GM18498 (cell line): Measurements from ENCODE around the gene KIAA0753.

Source experiments
- ATAC-seq: cut with Tn5 transposase; IDR thresholded peaks from one replicate; pipeline ENCODE4 v1.9.1; 2021; ENCODE audit warnings: mild to moderate bottlenecking, moderate library complexity; ENCODE audit not compliant: unreplicated experiment

KIAA0753 gene

DNA sequence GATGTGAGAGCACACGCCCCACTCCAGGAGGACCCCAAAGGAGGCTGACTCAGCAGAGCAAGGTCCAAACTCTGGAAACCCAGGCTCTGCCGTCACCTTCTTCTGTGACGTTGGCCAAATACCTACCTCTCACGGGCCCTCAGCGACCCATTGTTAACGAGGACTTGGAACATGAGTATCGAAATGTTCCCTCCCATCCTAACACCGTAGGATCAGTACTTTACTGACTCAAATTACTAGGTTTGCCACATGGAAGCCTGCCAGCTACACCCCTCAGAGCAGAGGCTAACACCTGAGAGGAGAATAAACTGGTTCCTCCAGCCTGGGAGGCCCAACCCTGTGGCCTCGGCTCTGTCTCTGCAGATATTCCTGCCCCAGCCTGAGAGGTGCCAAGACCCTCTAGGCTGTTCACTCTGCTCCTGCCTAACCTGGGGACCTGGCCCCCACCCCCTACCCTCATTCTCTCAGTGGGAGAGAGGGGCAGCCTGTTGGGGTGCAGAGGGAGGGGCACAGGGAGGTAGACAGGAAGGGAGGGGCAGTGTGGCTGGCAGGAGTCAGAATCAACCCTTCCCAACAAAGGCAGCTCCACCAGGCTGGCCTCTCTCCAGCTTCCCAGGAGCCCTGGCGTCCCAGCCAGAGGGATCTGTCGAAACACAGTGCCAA, 88.5 kb downstream of the KIAA0753 start:
- ATAC-seq, result no peak

DNA sequence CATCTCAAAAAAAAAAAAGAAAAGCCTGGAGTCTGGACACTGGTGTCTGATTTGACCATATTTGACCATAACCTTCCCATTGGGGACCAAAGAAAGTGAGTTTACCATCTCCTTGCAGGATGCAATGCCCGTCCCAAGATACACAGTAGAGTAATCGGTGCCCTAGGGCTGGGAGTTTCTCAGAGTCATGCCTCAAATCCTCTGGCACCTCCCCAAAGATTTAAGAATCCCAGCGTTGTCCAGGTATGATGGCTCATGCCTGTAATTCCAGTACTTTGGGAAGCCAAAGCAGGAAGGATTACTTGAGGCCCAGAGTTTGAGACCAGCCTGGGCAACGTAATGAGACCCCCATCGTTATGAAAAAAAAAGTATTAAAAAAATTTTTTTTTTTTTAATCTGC, 89.2 kb downstream of the KIAA0753 start:
- no peak for ATAC-seq

DNA sequence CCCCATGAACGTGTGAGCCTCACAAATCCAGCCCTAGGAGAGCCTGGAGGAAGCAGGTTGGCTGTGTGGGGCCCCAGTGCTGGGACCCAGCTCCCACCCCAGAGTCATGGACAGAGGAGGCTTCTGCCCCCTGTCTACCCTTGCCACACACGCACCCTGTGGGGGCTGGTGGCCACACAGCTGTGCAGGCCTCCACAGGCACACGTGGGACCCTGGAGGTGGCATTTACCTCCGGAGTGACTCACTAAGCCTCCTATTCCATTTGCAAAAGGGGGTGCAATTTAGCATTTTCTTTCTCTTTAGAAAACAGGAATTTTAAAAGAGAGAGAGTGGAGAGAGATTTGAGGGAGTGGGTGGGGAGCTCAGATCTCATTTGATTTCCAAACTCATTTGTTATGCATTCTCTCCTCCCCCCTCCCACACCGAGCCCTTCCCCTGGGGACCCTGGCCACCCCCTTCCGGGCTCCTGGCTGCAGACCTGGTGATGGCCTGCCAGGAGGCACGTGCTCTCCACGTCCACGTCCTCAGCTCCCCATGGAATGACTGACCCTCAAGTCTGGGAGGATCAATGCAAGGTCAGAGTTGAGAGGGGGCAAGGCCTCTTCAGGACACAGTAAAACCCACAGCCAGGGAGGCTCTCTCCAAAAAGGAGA, 91.0 kb downstream of the KIAA0753 start:
- ATAC-seq, result no peak

DNA sequence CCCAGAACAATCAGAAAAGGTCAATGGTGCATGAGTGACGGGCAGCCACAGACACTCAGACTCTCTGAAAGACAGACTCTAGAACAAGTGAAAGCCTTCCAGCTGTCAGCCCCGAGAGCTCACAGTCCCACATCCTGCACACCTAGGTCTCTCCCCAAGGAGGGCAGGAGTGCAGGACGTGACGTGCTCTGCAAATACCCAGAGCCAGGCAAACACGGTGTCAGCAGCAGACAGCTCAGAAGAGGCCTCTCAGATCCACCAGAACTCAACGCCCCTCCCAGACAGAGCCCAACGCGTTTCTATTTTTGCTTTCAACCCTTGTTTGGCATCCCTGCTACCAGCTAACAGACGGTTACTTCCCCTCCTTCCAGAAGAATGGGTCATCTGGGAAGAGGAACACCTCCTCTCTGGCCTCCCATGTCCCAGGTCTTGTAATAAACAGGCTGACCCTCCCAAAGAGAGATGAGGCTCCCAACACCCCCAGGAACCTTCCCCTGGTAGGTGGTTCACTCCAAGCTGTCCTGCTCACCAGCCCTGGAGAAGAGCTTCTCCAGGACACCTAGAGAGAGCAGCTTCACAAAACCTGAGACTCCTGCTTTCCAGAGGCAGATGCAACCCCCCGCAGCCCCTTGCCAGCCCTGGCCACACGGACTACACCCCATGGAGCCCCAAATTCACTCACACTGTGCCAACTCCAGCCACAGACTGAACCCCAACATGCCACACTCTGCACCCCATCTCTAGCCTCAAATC, 91.8 kb downstream of the KIAA0753 start:
- peak; percentile 68 for ATAC-seq

DNA sequence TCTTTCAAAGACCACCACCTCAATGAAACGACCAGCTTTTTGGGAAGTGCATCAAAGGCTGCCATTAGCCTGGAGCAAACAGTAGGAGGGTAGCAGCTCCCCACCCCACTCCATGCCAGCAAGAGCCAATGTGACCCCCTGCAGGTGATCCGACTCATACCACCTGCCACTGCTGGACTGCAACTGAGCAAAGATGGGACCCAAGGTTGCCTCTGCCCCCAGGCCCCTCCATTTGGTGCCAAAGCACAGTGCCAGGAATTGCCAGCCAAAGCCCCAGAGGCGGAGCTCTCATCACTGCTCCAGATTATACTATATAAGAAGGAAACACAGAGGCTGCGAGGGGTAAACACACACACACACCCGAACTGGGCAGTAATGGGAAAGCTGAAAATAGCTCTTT, 92.5 kb downstream of the KIAA0753 start:
- ATAC-seq, result peak; percentile 8

DNA sequence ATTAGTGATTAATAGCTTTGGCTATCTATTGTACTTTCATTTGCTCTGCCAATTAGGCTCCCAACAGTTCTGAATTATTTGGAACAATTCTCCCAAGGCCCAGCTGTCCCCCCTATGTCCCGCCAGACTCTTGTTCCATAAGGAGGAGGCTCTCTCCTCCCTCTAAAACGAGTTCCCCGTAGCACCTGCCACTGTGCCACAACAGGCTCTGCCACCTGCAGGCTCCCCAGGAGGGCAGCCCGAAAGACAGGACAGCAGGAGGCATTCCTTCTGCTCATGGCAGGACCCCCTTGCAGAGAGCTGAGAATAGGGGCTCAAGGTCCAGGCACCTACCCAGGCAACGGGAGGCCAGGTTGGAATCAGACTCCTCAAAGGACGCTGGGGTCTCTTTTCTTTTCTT, 93.2 kb downstream of the KIAA0753 start:
- no peak for ATAC-seq

DNA sequence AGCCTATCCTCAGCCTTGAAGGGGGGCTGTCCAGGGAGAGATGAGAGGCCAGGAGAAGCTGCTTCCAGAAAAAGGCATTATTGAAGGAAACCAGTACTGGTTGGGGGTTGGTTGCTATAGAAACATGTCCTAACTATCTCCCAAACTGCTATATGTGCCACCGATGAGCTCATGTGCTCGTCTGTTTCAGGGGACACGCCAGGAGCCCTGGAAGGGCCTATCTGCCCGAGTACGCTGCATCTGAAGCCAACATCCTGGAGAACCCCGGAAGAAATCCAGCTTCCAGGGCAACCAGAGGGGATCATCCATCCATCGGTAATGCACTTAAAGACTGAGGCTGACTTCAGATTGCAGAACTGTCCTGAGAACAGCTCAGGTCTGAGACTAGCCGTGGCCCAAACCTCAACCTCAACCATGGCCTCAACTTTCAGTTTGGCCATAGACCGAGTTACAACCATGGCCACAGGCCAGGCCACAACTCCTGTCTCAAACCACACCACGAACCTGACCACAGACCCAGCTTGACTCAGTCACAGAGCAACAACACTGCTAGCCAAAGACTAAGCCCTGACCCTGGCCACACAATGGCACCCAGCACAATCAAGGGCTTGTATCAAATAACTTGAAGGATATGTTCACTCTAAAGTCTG, 94.3 kb downstream of the KIAA0753 start:
- ATAC-seq, result no peak

DNA sequence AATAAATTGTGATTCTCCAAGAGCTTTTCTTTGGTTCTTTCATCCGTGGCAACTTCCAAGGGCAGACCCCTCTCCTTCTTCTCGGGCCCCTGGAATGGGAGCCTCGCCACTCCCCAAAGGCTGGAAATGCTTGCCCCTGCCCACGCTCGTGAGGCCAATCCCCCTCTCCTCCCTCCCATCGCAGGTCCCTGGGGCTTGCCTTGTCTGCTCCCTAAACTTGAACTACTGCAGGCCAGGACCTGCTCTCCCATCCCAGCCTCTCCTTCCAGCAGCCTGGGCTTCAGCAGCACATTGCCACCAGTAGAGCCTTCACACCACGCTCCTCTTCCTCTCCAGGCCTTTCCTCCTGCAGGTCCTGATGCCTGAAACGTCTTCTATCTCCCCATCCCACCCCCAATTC, 95.2 kb downstream of the KIAA0753 start:
- no peak for ATAC-seq

DNA sequence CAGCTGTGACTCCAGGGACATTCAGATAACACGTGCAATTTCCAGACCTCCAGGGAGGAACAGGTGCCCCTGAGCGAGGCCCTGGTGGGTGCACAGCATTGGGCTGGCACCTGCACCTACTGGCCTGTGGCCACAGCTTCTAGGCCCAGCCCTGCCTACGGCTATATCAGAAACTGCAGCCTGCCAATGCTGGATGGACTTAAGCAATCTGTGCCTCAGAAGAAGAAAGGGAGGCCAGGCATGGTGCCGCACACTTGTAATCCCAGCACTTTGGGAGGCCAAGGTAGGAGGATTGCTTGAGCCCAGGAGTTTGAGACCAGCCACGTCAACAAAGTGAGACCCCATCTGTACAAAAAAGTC, 96.5 kb downstream of the KIAA0753 start:
- ATAC-seq, result no peak

DNA sequence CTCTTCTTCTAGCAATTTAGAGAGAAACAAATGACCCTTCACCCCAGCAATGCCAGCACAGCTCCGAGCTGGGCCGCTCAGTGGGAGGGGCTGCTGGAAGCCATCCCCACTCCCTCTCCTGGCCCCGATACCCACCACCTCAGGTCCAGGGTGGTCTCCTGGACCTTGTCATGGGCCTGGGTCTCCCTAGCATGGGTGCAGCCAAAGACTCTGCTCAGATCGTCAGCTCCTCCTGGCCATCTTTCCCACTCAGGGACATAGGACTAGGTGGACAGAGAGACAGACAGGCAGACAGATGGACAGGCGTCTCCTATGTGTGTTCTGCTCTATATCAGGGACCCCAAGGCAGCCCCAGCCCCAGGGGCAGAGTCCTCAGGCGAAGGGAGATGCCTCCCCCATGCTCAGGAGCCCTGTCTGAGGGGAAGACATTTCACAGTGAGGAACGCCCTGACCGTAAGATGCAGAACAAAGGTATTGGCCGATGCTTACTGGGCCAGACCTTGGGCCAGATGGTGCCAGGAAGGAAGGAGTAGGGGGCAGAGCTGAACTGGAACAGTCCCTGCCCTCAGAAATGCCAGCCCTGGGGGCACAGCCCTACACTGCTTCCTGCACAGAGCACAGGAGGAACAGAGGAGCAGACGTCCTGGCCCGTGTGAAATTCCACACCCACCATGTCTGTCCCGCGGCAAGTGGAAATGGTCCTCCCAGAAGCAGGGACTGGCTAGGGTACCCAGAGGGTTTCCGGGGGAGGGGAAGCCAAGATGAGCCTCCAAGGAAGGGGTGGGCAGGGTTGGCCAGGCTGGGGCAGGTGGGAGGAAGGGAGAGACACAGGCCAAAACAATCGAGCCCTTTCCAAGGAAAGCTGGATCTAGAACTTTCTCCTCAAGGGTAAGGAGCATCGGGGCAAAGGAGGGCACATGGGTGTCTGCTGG, 97.2 kb downstream of the KIAA0753 start:
- no peak for ATAC-seq

DNA sequence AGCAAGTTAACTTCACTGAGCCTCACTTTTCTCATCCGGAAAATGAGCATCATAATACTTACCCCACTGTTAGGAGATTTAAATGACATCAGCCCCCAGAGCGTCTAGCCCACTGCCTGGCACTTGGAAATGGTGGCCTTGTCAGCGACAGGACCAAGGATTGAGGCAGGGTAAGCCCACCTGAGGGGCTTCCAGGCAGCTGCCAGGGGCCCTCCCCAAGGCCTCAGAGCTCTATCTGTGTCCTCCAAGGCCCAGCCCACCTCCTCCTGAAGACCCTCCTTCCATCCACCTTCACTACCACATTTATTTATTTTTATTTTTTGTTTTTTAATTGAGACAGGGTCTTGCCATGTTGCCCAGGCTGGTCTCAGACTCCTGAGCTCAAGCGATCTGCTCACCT, 97.9 kb downstream of the KIAA0753 start:
- ATAC-seq, result no peak

DNA sequence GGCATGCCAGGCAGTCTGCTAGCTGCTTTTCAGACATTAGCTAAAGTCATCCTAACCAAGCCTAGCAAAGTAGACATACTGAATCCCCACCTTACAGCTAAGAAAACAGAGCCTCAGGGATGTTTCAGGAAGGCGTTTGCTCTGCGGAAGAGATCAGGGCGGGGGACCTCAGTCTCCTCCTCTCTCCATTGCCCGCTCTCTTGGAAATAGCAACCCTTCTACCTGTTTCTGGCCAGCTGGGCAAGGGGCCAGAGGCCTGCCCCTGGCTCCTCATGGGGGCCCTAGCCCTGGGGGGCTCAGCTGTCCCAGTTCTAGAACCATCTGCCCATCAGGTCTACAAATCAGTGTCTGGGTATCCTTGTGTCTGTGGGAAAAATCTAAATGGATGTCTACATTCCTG, 98.6 kb downstream of the KIAA0753 start:
- ATAC-seq, result no peak

DNA sequence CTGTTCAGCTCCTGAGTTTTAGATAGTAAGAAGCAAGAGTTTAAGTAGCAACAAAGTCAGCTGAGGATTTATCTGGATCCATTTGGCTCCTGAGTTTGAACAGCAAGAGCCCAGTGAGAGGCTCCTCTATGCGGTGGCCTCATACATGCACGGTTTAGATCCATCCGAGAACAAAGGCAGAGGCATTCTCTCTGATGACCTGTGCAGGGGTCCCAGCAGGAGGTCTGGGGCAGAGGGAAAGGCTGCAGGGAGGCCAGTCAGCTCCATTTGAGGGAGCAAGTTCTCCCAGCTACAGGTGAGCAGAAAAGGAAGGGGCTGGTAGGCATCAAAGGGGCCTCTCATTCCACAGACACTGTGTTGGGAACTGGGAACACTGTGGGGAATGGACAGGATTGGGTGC, 100.6 kb downstream of the KIAA0753 start:
- ATAC-seq, result no peak

DNA sequence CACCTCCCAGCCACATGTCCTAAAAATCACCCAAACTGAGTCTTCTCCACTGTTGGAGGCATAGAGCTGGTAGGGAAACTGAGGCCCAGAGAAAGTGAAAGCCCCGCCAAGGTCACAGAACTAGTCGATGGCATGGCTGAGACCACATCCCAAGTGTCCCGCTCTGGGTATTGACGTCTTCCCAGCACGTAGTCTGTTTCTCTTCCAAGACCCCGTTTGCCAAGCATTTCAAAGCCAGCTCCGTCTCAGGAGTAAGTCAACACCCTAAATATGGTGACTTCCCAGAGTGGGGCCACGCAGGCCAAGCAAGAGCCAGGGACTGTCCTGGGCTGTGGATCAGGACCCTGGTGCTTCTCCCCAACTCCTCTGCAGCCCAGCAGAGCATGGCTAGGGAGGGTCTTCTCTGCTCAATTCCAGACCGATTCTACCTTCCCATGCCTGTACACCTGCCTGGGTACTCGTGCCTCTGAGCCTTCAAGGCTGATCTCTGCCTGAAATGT, 103.9 kb downstream of the KIAA0753 start:
- ATAC-seq, result no peak

DNA sequence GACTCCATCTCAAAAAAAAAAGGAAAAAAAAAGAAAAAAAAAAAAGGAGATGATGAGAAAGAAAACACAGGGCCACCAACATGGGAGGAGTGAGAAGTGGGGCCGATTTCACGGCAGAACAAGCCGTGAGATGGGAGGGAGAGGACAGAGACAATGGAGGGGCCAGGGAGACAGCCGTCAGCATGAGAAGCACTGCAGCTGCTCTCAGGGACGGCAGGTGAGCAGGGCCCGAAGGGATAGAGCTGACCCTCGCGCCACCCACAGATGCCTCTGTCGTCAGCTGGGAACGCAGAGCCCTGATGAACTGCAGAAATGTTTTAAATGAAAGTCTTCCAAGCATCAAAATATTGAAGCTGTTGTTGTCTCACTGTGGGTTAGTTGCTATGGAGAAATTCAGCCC, 104.5 kb downstream of the KIAA0753 start:
- no peak for ATAC-seq

DNA sequence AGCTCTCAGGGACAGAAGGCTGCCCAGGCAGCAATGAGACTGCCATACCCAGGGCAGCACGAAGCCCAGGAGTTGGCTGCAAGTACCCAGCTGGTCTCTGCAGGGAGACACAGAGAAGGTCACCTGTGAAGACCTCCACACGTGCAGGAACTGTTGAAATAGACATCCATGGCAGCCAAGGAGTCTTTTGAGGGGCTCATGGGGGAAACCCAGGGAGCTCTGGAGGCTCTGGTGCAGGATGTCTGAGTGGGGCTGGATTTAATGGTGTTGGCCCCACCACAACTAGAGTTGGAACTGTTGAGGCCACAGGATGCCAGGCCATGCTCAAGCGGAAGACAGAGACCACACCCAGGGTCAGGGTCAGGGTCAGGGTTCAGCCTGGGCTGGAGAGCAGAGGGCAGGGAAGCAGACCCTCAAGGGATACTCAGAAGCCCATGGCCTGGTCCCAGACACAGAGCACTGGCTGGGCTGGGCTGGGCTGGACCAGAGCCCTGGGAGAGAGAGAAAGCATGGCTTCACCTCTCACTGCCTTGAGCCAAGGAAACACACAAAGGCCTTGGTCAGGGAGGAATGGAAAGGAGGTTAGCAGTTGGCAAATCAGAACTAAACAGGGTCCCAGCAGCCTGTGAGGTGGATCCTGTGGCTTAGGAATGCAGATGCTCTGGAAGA, 105.5 kb downstream of the KIAA0753 start:
- ATAC-seq, result no peak

DNA sequence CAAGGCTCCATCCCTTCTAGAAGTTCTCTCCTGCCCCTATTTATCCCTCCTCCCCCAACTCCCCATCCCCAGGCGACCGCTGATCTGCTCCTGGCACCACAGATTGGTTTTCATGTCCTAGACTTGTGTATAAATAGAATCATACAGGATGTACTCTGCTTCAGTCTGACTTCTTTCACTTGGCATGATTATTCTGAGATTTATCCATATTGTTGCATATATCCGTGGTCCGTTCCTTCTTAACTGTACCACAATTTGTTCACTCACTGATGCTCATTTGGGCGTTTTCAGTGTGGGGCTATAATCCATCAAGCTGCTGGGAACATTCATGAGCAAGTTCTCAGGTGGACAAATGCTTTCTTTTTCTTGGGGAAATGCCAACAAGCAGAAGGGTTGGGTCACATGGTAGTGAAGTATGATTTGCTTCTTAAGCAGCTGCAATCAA, 108.0 kb downstream of the KIAA0753 start:
- ATAC-seq, result no peak

DNA sequence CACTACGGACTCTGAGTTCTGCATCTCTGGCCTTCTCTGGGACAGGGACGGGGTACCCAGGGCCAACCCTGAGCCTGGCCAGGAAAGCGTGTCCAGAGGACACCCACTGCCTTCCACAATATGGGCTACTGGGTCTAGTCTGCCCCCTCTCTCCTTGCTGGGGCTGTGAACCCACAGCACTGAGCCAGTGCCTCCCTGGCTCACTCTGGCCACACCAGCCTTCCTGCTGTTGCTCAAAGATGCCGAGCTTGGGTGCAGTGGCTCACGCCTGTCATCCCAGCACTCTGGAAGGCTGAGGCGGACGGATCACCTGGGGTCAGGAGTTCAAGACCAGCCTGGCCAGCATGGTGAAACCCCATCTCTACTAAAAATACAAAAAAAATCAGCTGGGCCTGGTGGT, 108.9 kb downstream of the KIAA0753 start:
- ATAC-seq, result no peak

DNA sequence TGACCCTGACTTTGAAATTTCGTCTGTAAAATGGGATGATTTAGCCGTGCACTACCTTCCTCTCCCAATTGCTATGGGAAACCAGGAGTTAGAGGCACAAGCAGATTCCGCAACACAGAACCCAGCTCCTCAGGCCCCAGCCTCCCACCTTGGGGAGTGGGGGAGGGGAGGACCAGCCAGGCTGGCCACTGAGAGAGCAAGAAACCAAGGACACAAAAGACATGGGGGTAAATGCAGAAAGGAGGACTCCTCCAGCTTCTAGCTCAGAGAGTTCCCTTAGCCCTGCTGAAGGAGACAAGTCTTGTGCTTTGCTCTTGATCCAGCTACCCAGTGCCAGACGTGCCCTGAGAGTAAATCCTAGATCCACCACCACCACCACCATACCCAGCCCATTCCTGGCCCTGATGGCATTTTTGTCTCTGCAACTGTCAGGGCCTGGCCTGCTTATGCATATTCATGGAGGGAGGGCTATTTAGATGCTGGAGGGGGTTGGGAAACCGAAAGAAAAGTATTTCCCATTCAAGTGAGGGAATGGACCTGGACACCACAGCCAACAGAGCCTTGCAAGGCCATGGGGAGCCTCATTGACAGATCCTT, 110.1 kb downstream of the KIAA0753 start:
- no peak for ATAC-seq

DNA sequence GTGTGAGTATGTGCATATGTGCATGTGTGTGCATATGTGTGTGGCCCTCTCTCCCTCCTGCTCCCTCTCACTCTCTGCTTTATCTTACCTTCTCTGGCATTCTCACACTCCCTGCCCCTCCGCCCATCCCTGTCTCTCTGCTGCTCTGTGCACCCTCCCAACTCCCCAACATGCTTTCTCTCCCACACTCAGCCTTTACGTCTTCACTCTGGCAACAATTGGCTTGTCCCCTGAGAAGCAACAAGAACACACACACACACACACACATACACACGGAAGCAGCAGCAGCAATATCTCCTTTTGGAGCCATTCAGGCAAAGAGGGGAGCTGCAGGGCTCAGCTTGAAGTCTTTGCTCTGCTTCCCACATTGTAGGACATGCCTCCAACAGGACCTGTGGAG, 112.0 kb downstream of the KIAA0753 start:
- no peak for ATAC-seq
